ENCODE data around the gene LEMD3.

LEMD3 gene

DNA sequence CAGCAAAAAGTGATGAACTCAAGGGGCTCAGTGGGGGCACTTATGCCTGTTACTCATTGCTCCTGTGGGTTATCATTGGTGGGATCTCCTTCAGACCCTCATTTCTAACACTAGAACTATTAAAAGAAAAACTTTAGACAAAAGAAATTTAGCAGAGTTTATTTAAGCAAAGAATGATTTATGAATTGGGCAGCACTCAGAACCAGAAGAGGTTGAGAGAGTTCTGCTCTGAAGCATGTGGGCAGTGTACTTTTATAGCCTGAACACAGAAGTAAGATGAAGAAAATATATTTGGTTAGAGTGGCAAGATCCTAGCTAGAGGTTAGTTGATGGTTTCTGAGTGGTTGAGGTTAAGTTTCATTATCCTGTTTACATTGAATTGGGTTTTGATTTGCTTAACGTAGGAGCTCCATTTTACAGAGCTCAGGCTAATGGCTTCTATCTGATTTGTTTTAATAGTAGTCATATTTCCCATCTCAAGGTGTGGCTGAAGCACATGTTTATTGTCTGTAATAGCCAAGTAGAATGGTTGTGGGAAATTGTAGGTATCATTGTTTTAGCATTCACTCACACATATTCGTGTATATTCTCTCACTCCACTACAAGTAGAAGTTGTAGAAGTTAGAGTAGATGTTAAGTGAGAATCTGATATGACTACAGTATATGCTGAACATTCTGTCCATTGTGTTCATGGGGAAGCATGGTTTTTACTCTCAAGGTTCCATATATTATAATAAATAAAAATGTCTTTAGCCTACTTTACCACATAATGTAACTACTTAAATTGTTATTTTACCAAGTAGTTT lies 27.6 kb downstream of the LEMD3 start:
- ChIA-PET POLR2A (no interaction called here), CTCF (no interaction called here)
- no peak overlapping the region for H3K4me3 ChIP-seq (ENCODE audit: low read depth, low read length)
- no peak for DNase-seq (ENCODE audit: low read depth, low spot score)
- no peak for TF ChIP-seq CTCF (IDR thresholded peaks at IDR 0.05; ENCODE audit: insufficient read depth, low read length, missing control alignments)

DNA sequence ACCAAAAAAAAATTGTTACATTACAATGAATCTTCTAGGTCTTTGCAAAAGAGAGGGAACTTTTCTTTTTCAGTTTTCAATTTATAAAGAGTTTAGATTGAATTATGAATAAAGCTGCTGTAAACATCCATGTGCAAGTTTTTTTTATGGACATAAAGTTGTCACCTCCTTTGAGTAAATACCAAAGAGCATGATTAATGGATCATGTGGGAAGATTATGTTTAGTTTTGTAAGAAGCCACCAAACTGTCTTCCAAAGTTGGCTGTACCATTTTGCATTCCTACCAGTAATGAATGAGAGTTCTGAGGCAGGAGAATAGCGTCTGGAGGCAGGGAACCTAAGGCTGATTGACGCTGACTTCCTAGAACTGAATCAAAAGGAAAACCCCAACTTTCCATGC lies 30.2 kb downstream of the LEMD3 start:
- H3K4me3 ChIP-seq (ENCODE audit: low read depth, low read length), result no peak overlapping the region
- TF ChIP-seq CTCF (IDR thresholded peaks at IDR 0.05; ENCODE audit: insufficient read depth, low read length, missing control alignments), result no peak
- ChIA-PET CTCF (interaction anchor here (2.0 kb wide), 1 partner anchor 11 kb away, joined by 5 read pairs; no protein-coding TSS in a partner anchor), POLR2A (no interaction called here)
- DNase-seq (ENCODE audit: low read depth, low spot score), result no peak

DNA sequence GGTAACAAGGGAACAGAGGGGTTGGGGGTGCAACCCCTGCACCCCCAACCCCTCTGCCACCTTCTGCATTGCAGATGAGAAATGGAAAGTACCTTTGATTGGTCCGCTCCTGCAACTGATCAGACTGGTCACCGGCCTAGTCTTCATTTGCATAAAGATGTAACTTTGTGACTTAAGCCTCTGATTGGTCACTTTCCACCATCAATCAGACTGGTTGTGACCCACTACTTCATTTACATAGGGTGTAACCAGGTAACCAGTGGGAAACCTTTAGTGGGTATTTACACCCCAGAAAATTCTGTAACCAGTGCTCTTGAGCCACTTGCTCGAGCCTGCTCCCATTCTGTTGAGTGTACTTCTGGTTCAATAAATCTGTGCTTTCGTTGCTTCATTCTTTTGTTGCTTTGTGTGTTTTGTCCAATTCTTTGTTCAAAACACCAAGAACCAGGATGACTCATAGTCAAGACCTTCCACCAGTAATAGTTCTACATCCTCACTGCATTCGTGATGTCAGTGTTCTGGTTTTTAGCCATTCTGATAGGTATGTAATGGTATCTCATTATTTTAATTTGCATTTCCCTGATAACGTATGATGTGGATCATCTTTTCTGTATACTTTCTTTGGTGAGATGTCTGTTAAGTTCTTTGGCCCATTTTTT lies 30.8 kb downstream of the LEMD3 start:
- ChIA-PET CTCF (no interaction called here), POLR2A (no interaction called here)
- DNase-seq (ENCODE audit: low read depth, low spot score), result no peak
- H3K4me3 ChIP-seq (ENCODE audit: low read depth, low read length), result no peak overlapping the region
- TF ChIP-seq CTCF (IDR thresholded peaks at IDR 0.05; ENCODE audit: insufficient read depth, low read length, missing control alignments), result no peak

DNA sequence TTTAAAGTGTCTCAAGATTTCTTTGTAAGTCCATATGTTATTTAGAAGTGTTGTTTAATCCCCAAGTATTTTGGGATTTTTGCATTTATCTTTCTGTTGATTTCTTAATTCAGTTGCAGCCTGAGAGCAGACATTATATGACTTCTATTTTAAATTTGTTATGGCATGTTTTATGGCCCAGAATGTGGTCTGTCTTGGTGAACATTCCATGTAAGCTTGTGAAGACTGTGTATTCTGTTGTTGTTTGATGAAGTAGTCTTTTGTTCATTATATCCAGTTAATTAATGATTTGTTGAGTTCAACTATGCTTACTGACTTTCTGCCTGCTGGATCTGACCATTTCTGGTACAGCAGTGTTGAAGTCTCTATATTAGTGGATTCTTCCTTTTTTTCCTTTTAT lies 34.0 kb downstream of the LEMD3 start:
- ChIA-PET POLR2A (no interaction called here), CTCF (no interaction called here)
- TF ChIP-seq CTCF (IDR thresholded peaks at IDR 0.05; ENCODE audit: insufficient read depth, low read length, missing control alignments), result no peak
- no peak for DNase-seq (ENCODE audit: low read depth, low spot score)
- no peak overlapping the region for H3K4me3 ChIP-seq (ENCODE audit: low read depth, low read length)

GRCh38 chr12:65204886-65205525 lies 35.6 kb downstream of the LEMD3 start:
- no peak for TF ChIP-seq CTCF (IDR thresholded peaks at IDR 0.05; ENCODE audit: insufficient read depth, low read length, missing control alignments)
- ChIA-PET POLR2A (no interaction called here), CTCF (no interaction called here)
- H3K4me3 ChIP-seq (ENCODE audit: low read depth, low read length), result no peak overlapping the region
- DNase-seq (ENCODE audit: low read depth, low spot score), result no peak

DNA sequence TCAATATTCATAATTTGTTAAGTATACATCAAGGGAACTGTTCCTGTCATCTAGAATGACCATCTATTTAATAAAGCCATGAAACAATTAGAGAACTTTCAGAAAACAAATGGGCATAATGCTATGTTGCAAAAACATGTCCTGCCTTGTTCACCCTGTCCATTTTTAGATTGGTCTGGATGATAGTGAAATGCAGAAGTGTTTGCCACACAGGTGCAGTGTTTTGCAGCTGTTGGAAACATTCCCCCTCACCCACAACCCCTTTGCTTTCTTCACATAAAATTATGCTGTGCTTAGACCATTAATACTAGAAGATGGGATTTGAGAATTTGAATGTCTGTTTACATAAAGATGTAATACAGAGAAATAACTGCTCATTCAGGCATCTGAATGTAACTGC lies 36.5 kb downstream of the LEMD3 start:
- no peak for TF ChIP-seq CTCF (IDR thresholded peaks at IDR 0.05; ENCODE audit: insufficient read depth, low read length, missing control alignments)
- CTCF ChIA-PET, result no interaction called here
- H3K4me3 ChIP-seq (ENCODE audit: low read depth, low read length), result no peak overlapping the region
- POLR2A ChIA-PET, result no interaction called here
- no peak for DNase-seq (ENCODE audit: low read depth, low spot score)
